ENCODE measurements around the gene TBC1D22A. TPM values are rescaled to one million over a fixed set of nuclear protein-coding genes. Genes with fewer than 3 reads are reported as not detected.

Gene TBC1D22A
- total and polyA plus RNA-seq, 8 donors = 12.0 to 17.6 (median 15.3) TPM

GRCh38 chr22:46798366-46799350 lies 36.2 kb downstream of the TBC1D22A start:
- Histone ChIP-seq H3K27ac (no peak overlapping the region), H3K36me3 (peaks cover 0 to 11% (median 4%) of the 10 kb centered on the region in 3 donors), H3K27me3 (no peaks in the 10 kb centered on the region), H3K4me1 (no peaks in the 10 kb centered on the region), H3K9me3 (no peaks in the 10 kb centered on the region), H3K4me3 (no peak overlapping the region)
- FAIRE-seq = no peak
- 31% methylated on average over 27 of the region's 27 CpGs for WGBS, 2 donors
- peak; percentile 56 to 95 (median 82) for DNase-seq
- intact Hi-C loops (cut with DNase I) = no loop called here
- peak; percentile 90 to 94 (median 92) for ATAC-seq
- TF ChIP-seq CTCF (IDR thresholded peaks at IDR 0.05) = peak; percentile 78 to 92 (median 84)

GRCh38 chr22:46799626-46800025 lies 37.2 kb downstream of the TBC1D22A start:
- intact Hi-C loops (cut with DNase I) = no loop called here
- no peak overlapping the region for H3K4me3 ChIP-seq
- no peak overlapping the region for H3K27ac ChIP-seq
- H3K36me3 ChIP-seq = peaks cover 0 to 4% (median 0%) of the 10 kb centered on the region in 3 donors
- ATAC-seq (no peak), FAIRE-seq (no peak), DNase-seq (no peak)
- no peaks in the 10 kb centered on the region for H3K4me1 ChIP-seq
- no peaks in the 10 kb centered on the region for H3K27me3 ChIP-seq
- H3K9me3 ChIP-seq = no peaks in the 10 kb centered on the region
- 85 to 91% methylated on average over 11 of the region's 11 CpGs for WGBS, 2 donors
- no peak for TF ChIP-seq CTCF (IDR thresholded peaks at IDR 0.05)

GRCh38 chr22:46800102-46800857 lies 37.8 kb downstream of the TBC1D22A start:
- Histone ChIP-seq H3K9me3 (no peaks in the 10 kb centered on the region), H3K27ac (no peak overlapping the region), H3K27me3 (no peaks in the 10 kb centered on the region), H3K4me3 (no peak overlapping the region), H3K4me1 (no peaks in the 10 kb centered on the region), H3K36me3 (peaks cover 0 to 4% (median 0%) of the 10 kb centered on the region in 3 donors)
- FAIRE-seq = no peak
- peak in 1 of 6 donors; percentile 20 for DNase-seq
- TF ChIP-seq CTCF (IDR thresholded peaks at IDR 0.05) = no peak
- intact Hi-C loops (cut with DNase I) = no loop called here
- no peak for ATAC-seq
- 89 to 94% methylated on average over 19 of the region's 19 CpGs for WGBS, 2 donors

GRCh38 chr22:46801331-46801811 lies 38.9 kb downstream of the TBC1D22A start:
- FAIRE-seq (no peak), DNase-seq (peak in 1 of 6 donors; percentile 48), ATAC-seq (peak in 1 of 4 donors; percentile 11)
- no peak for TF ChIP-seq CTCF (IDR thresholded peaks at IDR 0.05)
- Histone ChIP-seq H3K27ac (no peak overlapping the region), H3K4me1 (no peaks in the 10 kb centered on the region), H3K4me3 (no peak overlapping the region), H3K9me3 (no peaks in the 10 kb centered on the region), H3K27me3 (no peaks in the 10 kb centered on the region), H3K36me3 (peaks cover 0 to 4% (median 0%) of the 10 kb centered on the region in 3 donors)
- intact Hi-C loops (cut with DNase I) = no loop called here
- WGBS, 2 donors = 86 to 87% methylated on average over 15 of the region's 15 CpGs
